Ishikawa (cell line): ENCODE measurements around the gene NCOA1.

ENCODE experiments used
- EP300 ChIP-seq: IDR thresholded peaks from 2 replicates; pipeline ENCODE4 v1.6.1; 2012; ENCODE audit warnings: borderline replicate concordance
- FOXM1 ChIP-seq: IDR thresholded peaks from 2 replicates; pipeline ENCODE4 v1.6.1; 2012; ENCODE audit warnings: low read depth, borderline replicate concordance
- TAF1 ChIP-seq: IDR thresholded peaks from 2 replicates; pipeline ENCODE4 v1.6.1; 2012; ENCODE audit warnings: low read depth, mild to moderate bottlenecking
- TCF12 ChIP-seq: IDR thresholded peaks from 2 replicates; pipeline ENCODE4 v1.6.1; 2012; ENCODE audit warnings: low read depth

- TF ChIP-seq FOXM1: no peak
- no peak for TF ChIP-seq EP300
- no peak for TF ChIP-seq TAF1
- no peak for TF ChIP-seq TCF12
These were observed 27.8 kb upstream of the NCOA1 start for GRCh38 chr2:24463271-24463670.
